DLD1 (cell line): ENCODE data around the gene SPTY2D1.
"Not testable (repeated sequence)": the region's sequence is repeated elsewhere in the genome, so short reads cannot be mapped to it uniquely, and the experiment has no call there.

ENCODE experiments used
- in situ Hi-C: cut with HindIII; loops from 2 replicates; pipeline ENCODE4 v1.10.0; 2017; ENCODE audit warnings: low sequenced_read_pairs

The SPTY2D1 gene, protein sequence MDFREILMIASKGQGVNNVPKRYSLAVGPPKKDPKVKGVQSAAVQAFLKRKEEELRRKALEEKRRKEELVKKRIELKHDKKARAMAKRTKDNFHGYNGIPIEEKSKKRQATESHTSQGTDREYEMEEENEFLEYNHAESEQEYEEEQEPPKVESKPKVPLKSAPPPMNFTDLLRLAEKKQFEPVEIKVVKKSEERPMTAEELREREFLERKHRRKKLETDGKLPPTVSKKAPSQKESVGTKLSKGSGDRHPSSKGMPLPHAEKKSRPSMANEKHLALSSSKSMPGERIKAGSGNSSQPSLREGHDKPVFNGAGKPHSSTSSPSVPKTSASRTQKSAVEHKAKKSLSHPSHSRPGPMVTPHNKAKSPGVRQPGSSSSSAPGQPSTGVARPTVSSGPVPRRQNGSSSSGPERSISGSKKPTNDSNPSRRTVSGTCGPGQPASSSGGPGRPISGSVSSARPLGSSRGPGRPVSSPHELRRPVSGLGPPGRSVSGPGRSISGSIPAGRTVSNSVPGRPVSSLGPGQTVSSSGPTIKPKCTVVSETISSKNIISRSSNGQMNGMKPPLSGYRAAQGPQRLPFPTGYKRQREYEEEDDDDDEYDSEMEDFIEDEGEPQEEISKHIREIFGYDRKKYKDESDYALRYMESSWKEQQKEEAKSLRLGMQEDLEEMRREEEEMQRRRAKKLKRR

DNA sequence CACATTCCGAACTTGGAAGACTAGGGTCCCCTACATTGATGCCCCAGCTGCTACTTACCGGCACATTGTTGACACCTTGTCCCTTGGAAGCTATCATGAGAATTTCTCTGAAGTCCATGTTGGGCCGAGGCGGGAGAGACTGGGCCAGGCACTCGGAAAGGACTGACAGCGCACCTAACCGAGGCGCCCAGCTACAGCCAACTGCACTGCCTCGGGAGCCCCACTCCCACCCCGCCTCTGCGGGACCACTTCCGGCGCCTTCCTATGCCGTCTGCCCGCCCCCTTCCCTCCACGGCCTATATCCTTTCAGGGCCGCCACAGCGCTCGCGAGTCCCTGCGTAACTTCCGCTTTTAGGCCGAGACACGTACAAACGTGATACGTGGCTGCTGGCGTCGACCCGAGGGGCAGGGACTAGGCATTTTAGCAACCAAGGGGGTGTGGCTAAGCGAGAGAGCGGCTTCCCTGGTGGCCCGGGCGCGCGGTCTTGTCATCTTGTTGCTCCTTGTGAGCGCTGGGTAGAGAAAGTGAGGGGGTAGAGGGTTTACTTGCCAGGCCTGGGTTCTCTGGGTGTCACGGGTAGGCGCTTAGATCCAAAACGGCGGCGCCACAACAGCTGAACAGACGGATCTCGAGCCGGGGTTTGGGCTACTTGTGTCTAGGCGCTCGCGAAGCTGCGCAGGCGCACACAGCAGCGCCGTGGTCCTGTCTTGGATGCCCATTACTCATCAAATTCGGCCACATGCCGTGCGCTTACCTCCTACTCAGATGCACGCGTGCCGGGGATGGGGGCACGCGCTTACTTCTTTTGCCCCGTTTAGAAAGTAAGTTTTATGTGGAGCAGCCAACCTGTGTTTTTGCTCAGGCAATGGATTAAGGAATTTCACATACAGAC is at the start of gene SPTY2D1:
Gene SPTY2D1 (minus strand): TSS at position 203 of the 893 bp plus-strand sequence. CDS start 85 bp downstream, at position 118.
- in situ Hi-C loops = no loop called here

DNA sequence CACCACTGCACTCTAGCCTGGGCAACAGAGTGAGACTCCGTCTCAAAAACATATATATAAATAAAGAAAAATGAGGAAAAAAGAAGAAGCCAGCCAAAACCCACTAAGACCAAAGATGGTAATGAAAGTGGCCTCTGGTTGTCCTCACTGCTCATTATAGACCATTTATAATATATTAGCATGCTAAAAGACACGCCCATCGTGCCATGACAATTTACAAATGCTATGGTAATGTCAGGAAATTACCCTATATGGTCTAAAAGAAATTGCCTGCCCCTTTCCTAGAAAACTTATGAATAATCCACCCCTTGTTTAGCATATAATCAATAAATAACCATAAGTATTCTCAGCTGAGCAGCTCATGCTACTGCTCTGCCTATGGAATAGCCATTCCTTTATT is 48.3 kb upstream of the SPTY2D1 start:
- in situ Hi-C loops = no loop called here

DNA sequence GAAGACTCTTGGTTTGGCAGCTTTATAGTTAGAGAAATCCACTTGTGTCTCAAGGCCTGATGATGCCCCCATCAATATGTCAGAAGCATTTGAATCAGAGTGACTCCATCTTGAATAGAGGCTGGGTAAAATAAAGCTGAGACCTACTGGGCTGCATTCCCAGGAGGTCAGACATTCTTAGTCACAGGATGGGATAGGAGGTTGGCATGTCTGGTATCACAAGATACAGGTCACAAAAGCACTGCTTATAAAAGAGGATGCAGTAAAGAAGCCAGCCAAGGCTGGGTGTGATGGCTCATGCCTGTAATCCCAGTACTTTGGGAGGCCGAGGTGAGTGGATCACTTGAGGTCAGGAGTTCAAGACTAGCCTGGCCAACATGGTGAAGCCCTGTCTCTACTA is 47.8 kb upstream of the SPTY2D1 start:
- in situ Hi-C loops = not testable (repeated sequence)

DNA sequence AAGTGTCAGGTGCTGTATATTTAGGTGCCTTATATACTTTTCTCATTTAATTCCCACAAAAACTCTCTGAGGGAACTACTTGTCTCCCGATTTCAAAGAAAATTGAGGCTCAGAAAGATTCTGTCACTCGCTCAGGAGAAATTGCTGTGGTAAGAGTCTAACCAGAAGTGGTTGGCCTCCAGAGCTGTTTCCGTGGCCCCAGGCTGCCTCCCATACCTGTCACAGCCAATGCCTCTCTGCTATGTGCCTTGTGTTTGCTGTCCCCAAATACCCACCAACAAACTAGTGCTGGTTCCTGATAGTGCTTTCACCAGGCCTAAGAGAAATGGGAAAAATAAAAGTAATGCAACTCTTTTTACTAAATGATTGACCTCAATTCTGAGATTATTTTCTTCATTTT is 43.4 kb upstream of the SPTY2D1 start:
- in situ Hi-C loops = no loop called here

DNA sequence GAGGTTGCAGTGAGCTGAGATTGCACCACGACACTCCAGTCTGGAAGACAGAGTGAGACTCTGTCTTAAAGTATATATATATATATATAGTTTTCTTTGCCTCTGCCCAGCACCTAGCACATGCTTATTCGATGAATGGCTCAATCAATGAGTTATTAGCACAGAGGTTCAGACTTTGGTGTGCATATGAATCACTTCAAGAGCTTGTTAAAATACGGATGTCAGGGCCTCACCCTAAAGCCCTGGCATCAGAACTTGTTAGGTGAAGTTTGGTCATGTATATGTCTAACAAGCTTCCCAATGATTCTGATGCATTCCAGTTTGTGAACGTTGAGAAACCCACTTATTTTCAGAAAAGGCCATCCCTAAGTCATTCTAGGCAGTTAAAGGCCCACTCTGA is 42.7 kb upstream of the SPTY2D1 start:
- in situ Hi-C loops = no loop called here

DNA sequence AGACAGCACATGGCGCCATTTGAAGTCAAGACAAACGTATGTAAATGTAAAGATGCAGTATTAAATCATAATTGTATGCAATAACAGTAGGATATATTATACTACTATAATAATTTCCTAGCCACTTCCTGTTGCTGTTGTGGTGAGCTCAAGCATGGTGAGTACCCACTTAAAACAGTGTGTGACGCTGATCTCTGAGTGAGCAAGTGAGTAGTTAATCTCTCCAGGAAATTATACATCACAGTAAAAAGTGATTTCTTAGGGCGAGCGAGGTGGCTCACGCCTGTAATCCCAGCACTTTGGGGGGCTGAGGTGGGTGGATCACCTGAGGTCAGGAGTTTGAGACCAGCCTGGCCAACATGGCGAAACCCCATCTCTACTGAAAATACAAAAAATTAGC is 38.1 kb upstream of the SPTY2D1 start:
- in situ Hi-C loops = not testable (repeated sequence)

DNA sequence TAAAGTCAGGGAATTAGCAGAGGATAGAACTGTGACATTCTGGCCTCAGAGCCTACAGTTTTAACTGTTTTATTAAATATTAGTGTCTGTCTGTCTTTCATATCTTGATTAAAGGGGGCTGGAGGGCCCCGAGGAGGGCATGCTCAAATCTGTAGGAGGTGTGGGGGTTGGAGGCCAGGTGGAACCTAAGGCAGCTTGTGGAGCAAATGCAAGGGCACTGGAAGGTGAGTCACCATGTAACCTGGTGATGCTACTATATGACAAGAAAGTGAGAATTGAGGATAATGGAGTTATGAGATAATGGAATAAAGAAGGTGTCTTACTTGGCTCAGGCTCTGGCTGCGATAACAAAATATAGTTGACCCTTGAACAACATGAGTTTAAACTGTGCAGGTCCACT is 37.1 kb upstream of the SPTY2D1 start:
- in situ Hi-C loops = no loop called here

DNA sequence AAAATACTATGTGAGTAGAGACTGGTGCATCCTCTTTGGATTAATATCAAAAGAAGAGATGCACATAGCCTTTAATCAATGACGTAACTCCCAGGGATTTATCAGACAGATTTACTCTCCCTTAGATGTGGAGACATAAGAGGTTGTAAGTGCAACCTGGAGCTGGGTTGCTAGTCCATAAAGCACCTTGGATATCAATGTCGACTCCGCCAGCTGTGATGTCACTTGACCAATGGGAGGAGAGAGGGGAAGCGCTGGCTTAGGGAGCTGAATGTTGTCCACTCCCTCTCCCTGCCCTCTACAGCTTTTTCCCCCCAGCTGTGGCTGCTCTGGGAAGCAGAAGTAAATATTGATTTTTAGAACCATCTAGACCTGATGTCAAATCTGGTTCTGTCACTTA is 35.6 kb upstream of the SPTY2D1 start:
- in situ Hi-C loops = no loop called here

DNA sequence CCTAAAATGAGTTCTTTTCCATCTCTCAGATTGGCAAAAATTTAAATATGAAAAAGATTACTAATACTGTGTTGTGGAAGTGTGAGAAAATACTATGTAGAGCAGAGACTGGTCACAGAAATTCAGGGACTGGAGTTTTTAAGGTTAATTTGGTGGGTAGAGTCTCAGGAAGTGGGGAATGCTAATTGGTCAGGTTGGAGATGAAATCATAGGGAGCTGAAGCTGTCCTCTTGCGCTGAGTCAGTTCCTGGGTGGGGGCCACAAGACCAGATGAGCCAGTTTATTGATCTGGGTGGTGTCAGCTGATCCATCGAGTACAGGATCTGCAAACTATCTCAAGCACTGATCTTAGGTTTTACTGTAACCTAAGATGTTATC is 35.1 kb upstream of the SPTY2D1 start:
- in situ Hi-C loops = no loop called here

DNA sequence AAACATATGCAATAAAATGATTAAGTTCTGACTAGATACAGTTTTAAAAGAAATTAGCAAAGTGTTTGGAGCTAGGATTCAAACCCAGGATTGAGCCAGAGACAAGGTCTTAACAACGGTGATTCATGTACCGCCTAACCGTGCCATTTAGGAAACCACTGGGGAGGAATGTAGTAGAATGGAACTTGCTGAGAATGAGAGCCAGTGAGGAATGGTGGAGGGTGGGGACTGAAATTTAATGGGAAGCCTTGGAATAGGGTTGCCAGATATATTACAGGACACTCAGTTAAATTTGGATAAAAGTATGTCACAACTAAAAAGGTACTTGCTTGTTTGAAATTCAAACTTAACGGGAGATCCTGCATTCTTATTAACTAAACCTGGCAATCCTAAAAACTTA is 34.0 kb upstream of the SPTY2D1 start:
- in situ Hi-C loops = no loop called here

DNA sequence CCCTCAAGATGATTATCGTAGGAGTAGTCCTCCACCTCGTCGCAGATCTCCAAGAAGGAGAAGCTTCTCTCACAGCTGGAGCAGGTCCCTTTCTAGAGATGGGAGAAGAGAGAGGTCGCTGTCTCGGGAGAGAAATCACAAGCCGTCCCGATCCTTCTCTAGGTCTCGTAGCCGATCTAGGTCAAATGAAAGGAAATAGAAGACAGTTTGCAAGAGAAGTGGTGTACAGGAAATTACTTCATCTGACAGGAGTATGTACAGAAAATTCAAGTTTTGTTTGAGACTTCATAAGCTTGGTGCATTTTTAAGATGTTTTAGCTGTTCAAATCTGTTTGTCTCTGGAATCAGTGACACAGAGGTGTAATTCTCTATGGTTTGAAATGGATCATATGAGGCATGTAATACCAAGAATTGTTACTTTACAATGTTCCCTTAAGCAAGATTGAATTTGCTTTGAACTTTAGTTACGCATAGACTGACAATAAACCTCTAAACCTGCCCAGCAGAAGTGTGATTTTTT is 31.3 kb upstream of the SPTY2D1 start:
- in situ Hi-C loops = not testable (repeated sequence)

DNA sequence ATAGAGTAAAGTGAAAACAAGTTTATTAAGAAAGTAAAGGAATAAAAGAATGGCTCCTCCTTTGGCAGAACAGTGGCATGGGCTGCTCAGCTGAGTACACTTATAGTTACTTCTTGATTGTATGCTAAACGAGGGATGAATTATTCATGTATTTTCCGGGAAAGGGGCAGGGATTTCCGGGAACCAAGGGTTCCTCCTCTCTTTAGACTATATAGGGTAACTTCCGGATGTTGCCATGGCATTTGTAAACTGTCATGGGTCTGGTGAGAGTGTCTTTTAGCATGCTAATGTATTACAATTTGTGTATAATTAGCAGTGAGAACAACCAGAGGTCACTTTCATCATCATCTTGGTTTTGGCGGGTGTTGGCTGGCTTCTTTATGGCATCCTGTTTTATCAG is 23.5 kb upstream of the SPTY2D1 start:
- in situ Hi-C loops = no loop called here

DNA sequence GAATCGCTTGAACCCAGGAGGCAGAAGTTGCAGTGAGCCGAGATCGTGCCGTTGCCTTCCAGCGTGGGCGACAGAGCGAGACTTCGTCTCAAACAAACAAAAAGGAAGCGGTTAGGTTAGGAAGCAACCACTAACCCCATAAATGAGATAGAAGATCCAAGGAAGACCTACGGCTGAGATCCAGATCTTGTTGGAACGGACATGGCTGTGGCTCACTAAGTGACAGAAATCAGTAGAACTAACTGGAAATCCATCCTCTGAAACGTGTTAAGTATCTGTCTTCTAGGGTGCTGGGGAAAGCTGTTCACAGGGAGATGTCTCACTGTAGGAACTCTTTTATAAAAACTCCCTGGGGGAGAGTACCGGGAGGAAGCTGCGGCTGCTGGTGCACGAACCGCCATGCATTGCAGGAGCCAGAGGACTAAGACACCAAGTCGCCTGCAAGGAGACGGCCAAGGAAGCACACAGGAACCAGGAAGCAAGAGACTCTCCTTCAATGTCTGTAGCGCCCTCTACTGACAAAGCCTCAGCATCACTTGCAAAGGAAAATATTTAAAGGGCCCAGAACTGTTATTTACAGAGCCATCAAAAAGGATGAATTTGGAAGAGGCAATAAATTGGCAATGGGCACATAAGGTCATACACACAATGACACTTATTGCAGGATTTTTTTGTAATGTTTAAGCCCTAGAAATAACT is 16.9 kb upstream of the SPTY2D1 start:
- in situ Hi-C loops = no loop called here

DNA sequence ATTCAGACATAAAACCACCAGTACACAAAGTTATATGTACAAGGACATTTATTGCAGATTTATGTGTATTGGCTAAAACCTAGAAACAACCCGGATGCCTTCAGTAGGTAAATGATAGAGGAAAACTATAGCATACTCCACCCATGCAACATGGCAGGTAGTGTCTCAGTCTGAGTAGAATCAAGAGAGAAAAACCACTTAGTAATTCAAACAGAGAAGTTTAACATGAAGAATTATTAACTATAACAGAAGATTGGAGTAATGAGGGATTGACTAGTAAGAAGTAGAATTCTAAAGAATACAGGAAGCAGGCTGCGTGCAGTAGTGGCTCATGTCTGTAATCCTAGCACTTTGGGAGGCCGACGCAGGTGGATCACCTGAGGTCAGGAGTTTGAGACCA is 16.2 kb upstream of the SPTY2D1 start:
- in situ Hi-C loops = no loop called here

DNA sequence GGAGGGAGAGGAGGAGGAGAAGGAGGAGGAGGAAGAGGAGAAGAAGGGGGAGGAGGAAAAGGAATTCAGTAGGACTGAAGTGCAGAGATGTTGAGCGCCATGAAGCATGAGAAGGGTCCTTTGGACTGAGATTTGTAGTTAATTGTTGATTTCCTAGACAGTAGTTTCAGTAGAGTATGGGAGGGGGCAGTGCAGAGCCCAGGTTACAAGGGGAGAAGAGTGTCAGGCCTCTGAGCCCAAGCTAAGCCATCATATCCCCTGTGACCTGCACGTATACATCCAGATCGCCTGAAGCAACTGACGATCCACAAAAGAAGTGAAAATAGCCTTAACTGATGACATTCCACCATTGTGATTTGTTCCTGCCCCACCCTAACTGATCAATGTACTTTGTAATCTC is 8.9 kb upstream of the SPTY2D1 start:
- in situ Hi-C loops = not testable (repeated sequence)

DNA sequence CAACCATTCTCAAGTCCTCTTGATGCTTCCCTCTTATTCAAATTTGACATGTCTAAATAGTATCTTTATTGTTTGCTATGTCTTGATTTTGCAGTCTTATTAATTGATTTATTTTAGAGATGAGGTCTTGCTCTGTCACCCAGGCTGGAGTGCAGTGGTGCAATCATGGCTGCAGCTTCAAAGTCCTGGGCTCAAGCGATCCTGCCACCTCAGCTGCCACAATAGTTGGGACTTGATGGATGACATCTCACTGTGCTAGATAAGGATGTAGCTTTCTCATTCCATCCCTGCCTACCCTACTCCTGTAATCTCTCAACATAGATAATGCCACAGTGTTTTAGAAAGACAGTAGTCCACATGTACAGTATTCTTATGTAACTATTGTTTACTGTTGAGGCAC is 7.5 kb upstream of the SPTY2D1 start:
- in situ Hi-C loops = no loop called here

DNA sequence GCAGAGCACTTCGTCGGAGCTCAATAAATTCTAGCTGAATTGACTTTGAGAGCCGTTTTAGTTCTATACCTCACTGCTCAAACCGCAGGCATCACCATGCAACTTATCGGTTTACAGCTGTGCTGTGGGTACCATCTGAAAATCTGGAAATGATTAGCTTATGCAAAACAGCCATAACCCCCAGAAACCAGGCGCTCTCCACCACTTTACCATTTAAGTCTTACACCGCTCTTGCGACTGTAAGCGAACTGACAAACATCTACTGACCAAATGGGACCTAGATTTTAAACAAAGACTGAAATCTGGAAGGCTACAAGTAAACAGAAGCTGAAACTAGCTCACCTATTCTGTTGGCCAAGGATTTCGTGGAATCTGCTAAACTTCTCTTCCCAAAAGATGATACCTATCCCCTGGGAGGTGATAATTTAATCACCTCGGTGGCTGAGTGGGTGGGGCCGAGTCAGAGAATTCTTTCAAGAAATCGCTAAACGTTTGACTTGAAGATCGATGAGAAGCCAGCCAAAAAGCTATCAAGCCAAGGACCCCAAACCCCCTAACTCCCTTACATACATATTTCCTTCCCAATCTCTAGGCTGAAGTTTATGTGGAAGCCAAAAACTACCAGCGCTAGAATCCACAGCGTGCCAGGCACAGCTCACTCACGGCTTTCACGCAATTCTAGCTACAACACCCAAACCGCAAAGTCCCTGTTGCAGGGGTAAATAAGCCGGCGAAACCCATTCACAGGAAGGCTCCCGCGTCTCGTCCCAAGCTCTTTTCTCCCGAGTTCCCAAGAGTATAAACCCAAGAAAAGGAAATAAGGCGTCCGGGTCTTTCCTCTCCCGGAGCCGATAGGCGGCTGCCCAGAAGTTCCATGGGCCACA is 644 bp downstream of the SPTY2D1 start:
- in situ Hi-C loops = no loop called here

DNA sequence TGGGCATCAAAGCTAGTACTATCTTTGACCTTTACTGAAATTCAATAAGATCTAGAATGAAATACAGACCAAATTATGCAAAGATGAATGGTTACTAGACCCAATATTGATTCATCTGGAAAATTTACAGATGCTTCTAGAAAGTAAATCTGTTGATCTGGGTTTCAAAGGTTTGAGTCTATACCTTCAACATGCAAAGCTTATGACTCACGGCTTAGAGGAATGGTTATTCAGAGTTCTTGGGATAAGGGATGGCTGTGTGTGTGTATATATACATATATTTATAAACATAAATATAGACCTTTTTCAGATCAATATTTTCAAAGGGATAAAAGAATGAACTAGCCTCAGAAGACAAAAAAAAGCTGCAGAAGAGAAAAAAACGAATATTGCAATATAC is 1.3 kb downstream of the SPTY2D1 start:
- in situ Hi-C loops = no loop called here

DNA sequence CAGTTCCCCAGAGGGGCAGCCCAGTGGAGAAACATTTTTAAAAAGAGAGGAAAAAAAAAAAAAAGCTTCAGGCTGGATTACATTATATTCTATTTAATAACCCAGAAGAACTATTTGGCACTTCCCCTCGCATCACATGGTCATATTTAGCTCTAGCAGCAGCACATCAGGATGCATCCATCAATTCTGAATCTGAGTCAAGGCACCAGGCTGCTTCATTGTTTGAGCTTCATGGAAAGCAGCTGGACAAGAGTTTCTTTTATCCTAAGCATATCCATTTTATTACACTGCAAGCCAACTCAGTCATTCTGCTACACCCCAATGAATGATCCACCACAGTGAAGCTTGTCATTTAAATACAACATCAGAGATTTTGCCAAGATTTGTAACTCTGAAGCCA is 10.0 kb downstream of the SPTY2D1 start:
- in situ Hi-C loops = no loop called here

DNA sequence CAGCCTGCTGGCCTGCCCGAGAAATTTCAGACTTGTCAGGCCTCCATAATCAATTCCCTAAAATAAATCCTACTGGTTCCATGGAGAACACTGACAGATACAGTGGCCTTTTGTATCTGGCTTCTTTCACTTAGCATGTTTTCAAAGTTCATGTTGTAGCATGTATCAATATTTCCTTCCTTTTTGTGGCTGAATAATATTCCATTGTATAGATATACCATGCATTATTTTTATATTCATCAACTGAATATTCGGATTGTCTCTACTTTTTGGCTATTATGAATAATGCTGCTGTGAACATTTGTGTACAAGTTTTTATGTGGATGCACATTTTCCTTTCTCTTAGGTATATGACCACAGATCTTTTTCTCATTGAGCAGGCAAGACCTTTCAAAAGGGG is 10.4 kb downstream of the SPTY2D1 start:
- in situ Hi-C loops = no loop called here
